Left cardiac atrium (tissue), 4 donors: ENCODE results near the gene SIK2. TPM values are rescaled to one million over a fixed set of nuclear protein-coding genes. Genes with fewer than 3 reads are reported as not detected.

Source experiments
- ATAC-seq, 2 donors: fragments of 200-7000 bp; cut with Tn5 transposase; one replicate each; pipeline ENCODE4 v1.9.1; 2020; ENCODE audit warnings: mild to moderate bottlenecking in 2 of 2, moderate library complexity in 2 of 2
- DNase-seq: peaks from one replicate; pipeline ENCODE4 v3.0.0-alpha.2; 2020
- intact Hi-C, 2 donors: fragments of 100-400 bp; cut with DNase I; formaldehyde crosslinking; loops; one replicate each; pipeline versions ENCODE4 v1.14.1 to v1.15.1; 2022 to 2023
- total RNA-seq, 2 donors: library from RNA; stranded (reverse); fragmentation: NEBNext Ultra II Directional; extraction: Animal tissue kit (Norgen Biotek cat#: 25700); gene quantifications; one replicate each; pipeline ENCODE4 v1.2.1, GENCODE V29; 2021
- donor health status: DM: no; HTN: yes; CAD: no.
- donor health status: DM: no; HTN: yes; CAD: no; lungs with severe emphysema.
- donor health status: DM: yes; HTN: yes; CAD: no.
- donor health status: Dilated cardiomyopathy.

The SIK2 gene
- total RNA-seq, 2 donors from 2014 or later = 24.3 to 51.6 TPM

DNA sequence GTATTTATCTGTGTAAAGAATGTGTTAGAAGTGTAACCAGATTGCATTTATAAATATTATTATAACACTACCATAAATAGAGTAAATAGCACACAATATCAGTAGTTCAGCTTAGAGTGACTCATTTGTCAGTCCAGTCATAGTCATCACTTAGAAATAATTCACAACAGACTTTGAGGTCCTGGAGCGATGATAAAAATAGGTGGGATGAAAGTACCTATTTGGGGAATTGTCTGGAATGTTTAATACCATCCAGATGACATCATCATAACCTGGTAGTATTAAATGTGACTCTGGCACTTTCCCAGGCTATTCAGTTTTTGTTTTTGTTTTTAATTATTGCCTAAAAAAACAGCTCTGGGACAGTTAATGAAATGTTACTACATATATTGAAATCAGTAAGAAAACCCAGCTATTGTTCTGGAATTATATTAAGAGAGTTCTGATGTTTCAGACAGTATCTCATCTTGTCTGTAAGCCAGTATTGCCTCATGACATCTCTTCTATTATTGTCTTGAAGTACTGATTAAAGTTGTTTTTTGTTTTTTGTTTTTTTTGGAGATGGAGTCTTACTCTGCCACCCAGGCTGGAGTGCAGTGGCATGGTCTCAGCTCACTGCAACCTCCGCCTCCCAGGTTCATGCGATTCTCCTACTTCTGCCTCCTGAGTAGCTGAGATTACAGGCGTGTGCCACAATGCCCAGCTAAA lies 74.8 kb downstream of the SIK2 start:
- intact Hi-C loops = no loop called here
- DNase-seq (no peak), ATAC-seq (peak; percentile 57 to 86)

DNA sequence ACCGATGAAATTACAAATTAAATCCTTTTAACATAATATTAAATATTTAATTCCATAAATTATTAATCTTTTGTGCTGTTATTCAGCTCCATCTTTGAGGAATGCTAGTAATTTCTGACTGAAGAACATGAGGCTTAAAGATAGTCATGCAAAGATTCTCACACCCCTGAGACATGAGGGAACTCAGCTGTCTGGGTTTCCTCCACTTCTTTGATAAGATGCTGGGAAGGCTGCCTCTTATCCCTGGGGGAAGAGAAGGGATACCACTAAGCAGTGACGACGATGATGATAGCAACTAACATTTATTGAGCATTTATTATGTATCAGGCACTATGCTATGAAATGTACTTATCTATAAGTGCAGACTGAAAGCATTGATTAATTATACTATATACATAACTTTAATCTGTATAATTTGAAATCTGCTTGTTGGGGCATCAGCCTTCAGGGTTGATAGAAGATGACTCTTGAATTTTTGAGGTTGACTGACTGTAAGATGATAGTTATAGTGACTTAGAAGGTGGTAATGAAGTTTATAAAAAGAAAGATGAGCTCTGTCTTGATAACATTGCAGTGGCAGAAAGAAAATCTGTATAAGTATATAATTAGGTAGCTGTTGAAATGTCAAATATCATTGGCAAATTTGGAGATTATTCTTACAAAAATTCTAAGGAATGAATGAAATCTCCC lies 78.4 kb downstream of the SIK2 start:
- ATAC-seq = no peak
- no peak for DNase-seq

GRCh38 chr11:111683806-111684205 lies 81.6 kb downstream of the SIK2 start:
- ATAC-seq = no peak
- DNase-seq = no peak
- intact Hi-C loops = no loop called here

More for the DNA sequence above, 78.4 kb downstream of the SIK2 start:
- intact Hi-C loops = no loop called here

- DNase-seq (no peak), ATAC-seq (no peak)
- intact Hi-C loops = no loop called here
These were observed 82.0 kb downstream of the SIK2 start for GRCh38 chr11:111684251-111684650.

DNA sequence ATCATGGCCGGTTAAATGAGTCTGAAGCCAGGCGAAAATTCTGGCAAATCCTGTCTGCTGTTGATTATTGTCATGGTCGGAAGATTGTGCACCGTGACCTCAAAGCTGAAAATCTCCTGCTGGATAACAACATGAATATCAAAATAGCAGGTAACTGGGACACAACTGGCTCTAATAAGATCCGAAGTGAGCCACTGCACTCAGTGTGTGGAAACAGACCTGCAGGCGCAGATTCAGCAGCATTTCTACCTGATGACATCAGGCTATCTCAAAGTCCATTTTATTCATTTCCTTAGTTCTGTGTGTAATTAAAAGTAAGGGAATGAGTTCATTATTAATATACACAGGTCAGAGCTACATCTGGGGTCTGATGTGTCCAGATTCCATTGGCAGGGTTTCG lies 85.8 kb downstream of the SIK2 start:
- ATAC-seq (no peak), DNase-seq (no peak)
- intact Hi-C loops = no loop called here

DNA sequence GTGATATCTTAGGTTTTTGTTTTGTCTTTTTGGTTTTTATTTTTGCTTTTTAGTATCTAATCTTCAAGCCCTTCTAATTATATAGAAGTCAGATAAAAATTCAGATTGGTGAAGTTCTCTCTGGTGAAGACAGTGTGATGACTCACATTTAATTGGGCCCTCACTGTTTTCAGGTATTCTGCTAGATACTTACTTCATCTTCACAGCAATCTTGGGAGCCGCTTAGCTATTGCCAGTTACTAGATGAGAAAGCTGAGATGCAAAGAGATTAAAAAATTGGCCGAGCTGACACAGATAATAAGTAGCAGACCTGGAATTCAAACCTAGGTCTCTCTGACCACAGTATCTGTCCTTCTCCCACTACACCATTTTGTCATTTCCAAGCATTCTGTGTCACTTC lies 88.9 kb downstream of the SIK2 start:
- intact Hi-C loops = no loop called here
- DNase-seq (no peak), ATAC-seq (no peak)

- intact Hi-C loops = no loop called here
- no peak for ATAC-seq
- no peak for DNase-seq
These were observed 89.5 kb downstream of the SIK2 start for GRCh38 chr11:111691741-111692140.

GRCh38 chr11:111693224-111693937 lies 91.1 kb downstream of the SIK2 start:
- DNase-seq = no peak
- no peak for ATAC-seq
- intact Hi-C loops = no loop called here

DNA sequence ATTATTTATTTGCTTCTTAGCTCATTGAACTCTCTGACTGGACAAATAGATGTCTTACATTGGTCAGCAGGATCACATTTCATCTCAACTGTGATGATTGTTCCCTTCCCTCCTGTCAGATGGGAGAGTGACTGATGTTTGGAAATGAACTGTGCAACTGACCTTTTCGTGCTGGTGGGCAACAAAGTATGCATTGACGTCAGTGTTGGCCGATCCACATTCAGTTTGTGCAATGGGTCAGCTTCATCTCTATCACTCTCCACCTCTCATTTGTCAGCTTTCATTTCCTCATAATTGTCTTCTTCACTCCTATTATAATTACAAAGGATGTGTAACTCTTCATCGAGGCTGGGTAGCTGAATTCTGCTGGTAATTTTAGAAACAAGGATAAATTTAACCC lies 92.6 kb downstream of the SIK2 start:
- ATAC-seq = peak; percentile 56 to 88

GRCh38 chr11:111696556-111696955 lies 94.3 kb downstream of the SIK2 start:
- intact Hi-C loops = no loop called here
- no peak for DNase-seq
- ATAC-seq = no peak

More for the DNA sequence above, 92.6 kb downstream of the SIK2 start:
- peak; percentile 41 for DNase-seq
- intact Hi-C loops = no loop called here

DNA sequence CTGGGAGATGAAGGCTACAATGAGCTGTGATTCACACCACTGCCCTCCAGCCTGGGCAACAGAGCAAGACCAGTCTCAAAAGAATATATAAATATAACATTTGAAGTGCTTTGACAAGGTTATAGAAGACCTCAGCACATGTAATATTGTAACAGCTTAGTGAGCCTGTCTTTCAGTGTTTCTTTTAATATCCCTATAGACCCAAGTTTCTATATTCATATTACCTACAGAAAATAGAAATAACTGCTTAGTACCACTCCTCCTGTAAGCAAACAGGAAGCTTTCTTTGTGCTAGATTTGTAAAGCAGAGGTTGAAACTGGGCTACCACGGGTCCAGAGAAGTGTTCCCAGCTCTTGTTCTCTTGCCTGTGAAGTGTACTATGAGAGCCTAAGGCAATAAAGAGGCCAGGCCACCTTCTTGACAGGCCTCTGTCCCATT lies 95.7 kb downstream of the SIK2 start:
- ATAC-seq (no peak), DNase-seq (no peak)
- intact Hi-C loops = no loop called here

- intact Hi-C loops = no loop called here
- DNase-seq = no peak
- ATAC-seq = peak in 1 of 2 donors; percentile 28
These were observed 96.8 kb downstream of the SIK2 start for GRCh38 chr11:111698852-111699559.

DNA sequence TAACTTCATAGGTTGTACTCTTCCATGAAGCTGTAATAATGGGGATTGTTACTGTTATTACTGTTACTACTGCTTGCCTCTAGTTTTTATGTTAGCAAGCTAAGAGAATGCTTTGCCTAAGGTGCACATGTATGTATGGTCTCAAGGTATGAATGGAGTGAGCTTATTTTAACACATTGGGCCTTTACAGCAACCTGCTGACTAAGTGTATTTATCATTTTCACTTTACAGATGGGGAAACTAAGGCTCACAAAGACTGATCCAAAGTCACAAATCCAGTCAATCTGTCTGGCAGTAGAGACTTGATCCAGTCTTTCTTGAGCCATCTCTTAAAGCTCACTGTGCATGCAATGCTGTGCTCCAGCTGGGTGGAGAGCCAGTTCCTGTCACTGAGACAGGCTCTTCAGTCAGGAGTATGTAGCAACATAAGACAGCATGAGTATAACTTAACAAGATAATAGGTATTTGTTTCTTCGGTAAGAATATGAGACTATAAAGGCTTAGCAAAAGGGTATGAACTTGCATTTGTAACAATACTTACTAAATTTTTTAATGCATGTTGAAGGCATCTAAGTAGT lies 97.4 kb downstream of the SIK2 start:
- ATAC-seq (no peak), DNase-seq (no peak)
- intact Hi-C loops = no loop called here

- DNase-seq (no peak), ATAC-seq (no peak)
- intact Hi-C loops = no loop called here
These were observed 97.9 kb downstream of the SIK2 start for GRCh38 chr11:111700162-111700561.

DNA sequence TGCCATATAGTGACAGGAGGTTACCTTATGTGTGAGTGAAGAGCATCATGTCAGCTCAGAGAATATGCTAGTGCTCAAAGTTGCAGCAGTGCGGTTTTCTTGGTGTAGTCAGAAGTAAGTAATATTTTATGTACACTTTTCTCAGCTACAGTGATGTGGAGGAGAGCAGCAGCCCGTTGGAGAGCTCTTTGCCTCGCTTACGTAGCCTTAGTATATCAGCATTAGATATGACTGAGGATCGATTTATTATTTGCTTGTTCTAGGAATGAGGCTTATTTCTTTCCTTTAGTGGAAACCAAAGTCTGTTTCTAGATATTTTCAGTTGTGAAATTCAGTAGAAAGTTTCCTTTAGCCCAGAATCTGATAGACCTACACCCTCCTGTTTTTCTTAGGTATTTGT lies 100.4 kb downstream of the SIK2 start:
- intact Hi-C loops = no loop called here
- DNase-seq (no peak), ATAC-seq (no peak)

- no peak for DNase-seq
- intact Hi-C loops = no loop called here
- ATAC-seq = no peak
These were observed 101.3 kb downstream of the SIK2 start for GRCh38 chr11:111703576-111703975.

GRCh38 chr11:111707039-111707690 lies 104.9 kb downstream of the SIK2 start:
- ATAC-seq (peak; percentile 82 to 87), DNase-seq (peak; percentile 64)
- intact Hi-C loops = no loop called here

GRCh38 chr11:111707691-111708067 lies 105.4 kb downstream of the SIK2 start:
- no peak for ATAC-seq
- intact Hi-C loops = no loop called here
- DNase-seq = no peak

GRCh38 chr11:111714522-111714921 lies 112.3 kb downstream of the SIK2 start:
- DNase-seq = no peak
- ATAC-seq = no peak
- intact Hi-C loops = no loop called here
